ENCODE results near the gene CD82. TPM values are rescaled to one million over a fixed set of nuclear protein-coding genes. Genes with fewer than 3 reads are reported as not detected.

Gene CD82
- total and polyA plus RNA-seq, 8 donors = 26.5 to 64.6 (median 32.5) TPM

DNA sequence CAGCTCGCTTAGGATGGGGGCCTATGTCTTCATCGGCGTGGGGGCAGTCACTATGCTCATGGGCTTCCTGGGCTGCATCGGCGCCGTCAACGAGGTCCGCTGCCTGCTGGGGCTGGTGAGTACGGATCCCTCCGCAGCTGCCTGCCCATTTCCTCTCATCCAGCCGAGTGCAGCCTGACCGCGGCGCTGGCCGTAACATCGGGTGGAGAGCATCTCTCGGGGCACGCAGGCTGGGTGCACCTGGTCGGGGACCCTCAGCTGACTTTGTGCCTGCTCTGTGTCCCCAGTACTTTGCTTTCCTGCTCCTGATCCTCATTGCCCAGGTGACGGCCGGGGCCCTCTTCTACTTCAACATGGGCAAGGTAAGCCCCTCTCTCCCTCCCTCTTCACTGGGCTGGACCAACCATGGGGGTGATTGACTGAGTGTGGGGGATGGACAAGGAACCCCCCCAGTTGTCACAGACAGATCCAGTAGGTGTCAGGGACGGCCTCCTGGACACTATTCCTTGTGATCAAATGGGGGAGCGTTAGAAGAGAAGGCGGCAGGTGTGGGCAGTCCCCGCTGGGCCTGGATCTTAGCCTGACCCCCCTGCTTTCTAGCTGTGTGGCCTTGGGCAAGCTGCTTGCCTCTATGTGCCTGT is 39.7 kb downstream of the CD82 start:
- Histone ChIP-seq H3K4me3 (no peak overlapping the region), H3K27ac (no peak overlapping the region), H3K4me1 (no peaks in the 10 kb centered on the region), H3K36me3 (peaks cover 0 to 4% (median 0%) of the 10 kb centered on the region in 3 donors), H3K9me3 (no peaks in the 10 kb centered on the region), H3K27me3 (no peaks in the 10 kb centered on the region)
- 91 to 92% methylated on average over 25 of the region's 25 CpGs for WGBS, 2 donors
- ATAC-seq = no peak
- intact Hi-C loops (cut with DNase I) = no loop called here
- DNase-seq = no peak
- FAIRE-seq = no peak
- TF ChIP-seq, protein P1, sequence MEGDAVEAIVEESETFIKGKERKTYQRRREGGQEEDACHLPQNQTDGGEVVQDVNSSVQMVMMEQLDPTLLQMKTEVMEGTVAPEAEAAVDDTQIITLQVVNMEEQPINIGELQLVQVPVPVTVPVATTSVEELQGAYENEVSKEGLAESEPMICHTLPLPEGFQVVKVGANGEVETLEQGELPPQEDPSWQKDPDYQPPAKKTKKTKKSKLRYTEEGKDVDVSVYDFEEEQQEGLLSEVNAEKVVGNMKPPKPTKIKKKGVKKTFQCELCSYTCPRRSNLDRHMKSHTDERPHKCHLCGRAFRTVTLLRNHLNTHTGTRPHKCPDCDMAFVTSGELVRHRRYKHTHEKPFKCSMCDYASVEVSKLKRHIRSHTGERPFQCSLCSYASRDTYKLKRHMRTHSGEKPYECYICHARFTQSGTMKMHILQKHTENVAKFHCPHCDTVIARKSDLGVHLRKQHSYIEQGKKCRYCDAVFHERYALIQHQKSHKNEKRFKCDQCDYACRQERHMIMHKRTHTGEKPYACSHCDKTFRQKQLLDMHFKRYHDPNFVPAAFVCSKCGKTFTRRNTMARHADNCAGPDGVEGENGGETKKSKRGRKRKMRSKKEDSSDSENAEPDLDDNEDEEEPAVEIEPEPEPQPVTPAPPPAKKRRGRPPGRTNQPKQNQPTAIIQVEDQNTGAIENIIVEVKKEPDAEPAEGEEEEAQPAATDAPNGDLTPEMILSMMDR (IDR thresholded peaks at IDR 0.05) = no peak

DNA sequence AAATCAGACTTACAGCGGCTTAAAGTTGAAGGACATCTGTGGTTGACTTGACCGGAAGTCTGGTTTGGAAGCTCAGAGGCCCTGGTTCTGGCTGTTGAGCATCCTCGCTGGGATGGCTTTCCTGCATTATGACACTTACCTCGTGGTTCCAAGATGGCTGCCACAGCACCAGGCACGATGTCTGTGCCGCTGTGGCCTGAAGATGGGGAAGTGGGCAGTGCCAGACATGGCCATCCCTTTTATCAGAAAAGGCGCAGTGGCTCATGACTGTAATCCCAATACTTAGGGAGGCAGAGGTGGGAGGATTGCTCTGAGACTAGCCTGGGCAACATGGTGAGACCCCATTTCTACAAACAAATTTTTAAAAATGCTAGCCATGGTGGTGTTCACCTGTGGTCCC is 40.5 kb downstream of the CD82 start:
- Histone ChIP-seq H3K36me3 (peaks cover 0 to 4% (median 0%) of the 10 kb centered on the region in 3 donors), H3K27ac (no peak overlapping the region), H3K4me1 (no peaks in the 10 kb centered on the region), H3K4me3 (no peak overlapping the region), H3K27me3 (no peaks in the 10 kb centered on the region), H3K9me3 (no peaks in the 10 kb centered on the region)
- ATAC-seq = no peak
- intact Hi-C loops (cut with DNase I) = no loop called here
- no peak for DNase-seq
- no peak for FAIRE-seq
- WGBS, 2 donors = 95 to 97% methylated on average over 7 of the region's 7 CpGs
- TF ChIP-seq, protein P1 (IDR thresholded peaks at IDR 0.05) = no peak

DNA sequence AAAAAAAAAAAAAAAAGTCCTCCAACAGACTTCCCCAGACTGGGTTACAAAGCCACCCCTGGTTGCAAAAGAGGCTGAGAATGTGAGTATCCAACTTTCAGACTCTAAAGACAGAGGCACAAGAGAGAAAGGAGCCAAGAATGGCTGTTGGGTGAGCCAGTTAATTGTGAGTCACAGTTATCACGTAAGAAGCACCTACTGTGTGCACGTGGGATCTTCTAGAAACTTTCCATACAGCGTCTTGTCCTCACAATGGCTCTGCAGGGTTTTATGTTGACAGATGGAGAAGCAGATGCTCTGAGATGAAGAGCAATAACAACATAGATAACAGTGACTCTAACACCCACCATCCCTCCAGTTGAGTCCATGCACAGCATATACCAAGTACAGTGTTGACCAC is 41.0 kb downstream of the CD82 start:
- intact Hi-C loops (cut with DNase I) = no loop called here
- no peak for FAIRE-seq
- WGBS, 2 donors = 76 to 79% methylated on average over 3 of the region's 3 CpGs

DNA sequence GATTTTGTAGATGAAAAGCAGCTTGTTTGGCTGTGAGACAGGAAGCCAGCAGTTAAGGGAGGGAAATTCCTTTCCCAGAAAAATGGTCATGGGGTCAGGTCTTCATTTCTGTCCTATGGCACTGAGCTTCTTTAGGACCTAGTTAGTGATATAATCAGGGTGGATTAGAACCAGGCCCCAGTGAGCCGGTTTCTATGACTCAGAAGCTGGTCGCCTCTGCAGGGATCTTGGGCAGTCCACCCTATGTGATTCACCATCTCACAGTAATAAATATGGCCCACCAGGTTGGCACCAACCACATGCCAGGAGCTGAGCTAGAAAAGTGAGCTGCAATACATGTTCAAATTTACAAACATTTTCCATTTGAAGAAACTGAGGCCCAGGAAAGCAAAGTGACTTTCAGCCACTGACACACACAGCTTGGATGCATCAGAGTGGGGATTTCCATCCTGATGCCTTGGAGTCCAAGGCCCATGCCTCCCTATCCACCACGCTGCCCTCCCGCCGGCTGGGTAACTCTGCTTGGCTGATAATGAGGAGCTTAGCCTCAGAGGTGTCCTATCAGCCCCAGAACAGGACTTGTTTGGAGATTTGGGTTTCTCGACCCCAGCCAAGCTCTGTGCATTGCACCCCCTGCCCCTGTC is 42.0 kb downstream of the CD82 start:
- no peak for ATAC-seq
- Histone ChIP-seq H3K4me3 (no peak overlapping the region), H3K27me3 (no peaks in the 10 kb centered on the region), H3K9me3 (no peaks in the 10 kb centered on the region), H3K4me1 (no peaks in the 10 kb centered on the region), H3K27ac (no peak overlapping the region), H3K36me3 (peaks cover 0 to 4% (median 0%) of the 10 kb centered on the region in 3 donors)
- DNase-seq = no peak
- 81 to 89% methylated on average over 6 of the region's 6 CpGs for WGBS, 2 donors
- intact Hi-C loops (cut with DNase I) = no loop called here
- TF ChIP-seq, protein P1 (IDR thresholded peaks at IDR 0.05) = no peak
- FAIRE-seq = no peak

More for the DNA sequence above, 41.0 kb downstream of the CD82 start:
- H3K9me3 ChIP-seq = no peaks in the 10 kb centered on the region
- H3K4me3 ChIP-seq = no peak overlapping the region
- H3K36me3 ChIP-seq = peaks cover 0 to 4% (median 0%) of the 10 kb centered on the region in 3 donors
- no peaks in the 10 kb centered on the region for H3K27me3 ChIP-seq
- H3K27ac ChIP-seq = no peak overlapping the region
- TF ChIP-seq, protein P1 (IDR thresholded peaks at IDR 0.05) = no peak
- no peak for DNase-seq
- ATAC-seq = no peak
- no peaks in the 10 kb centered on the region for H3K4me1 ChIP-seq

DNA sequence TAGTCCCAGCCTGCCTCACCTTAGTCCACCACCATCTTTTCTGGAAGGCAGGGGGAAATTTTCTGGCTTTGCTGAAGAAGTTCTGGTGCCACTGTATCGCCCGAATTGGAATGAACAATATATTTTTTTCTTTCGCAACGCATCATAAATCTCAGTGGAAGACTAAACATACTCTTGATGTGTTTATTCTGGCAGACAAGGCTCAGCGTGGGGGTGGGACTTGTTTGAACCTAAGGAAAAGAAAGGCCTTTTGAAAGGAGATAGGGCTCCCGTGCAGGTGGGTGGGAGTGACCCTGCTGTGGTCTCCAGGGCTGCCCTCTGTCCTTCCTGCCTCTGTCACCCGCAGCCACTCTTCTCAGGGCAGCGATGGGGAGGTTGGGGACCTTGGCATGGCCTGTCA is 42.5 kb downstream of the CD82 start:
- no peak overlapping the region for H3K27ac ChIP-seq
- WGBS, 2 donors = 81 to 84% methylated on average over 8 of the region's 8 CpGs
- intact Hi-C loops (cut with DNase I) = no loop called here
- no peaks in the 10 kb centered on the region for H3K4me1 ChIP-seq
- no peak for DNase-seq
- ATAC-seq = no peak
- FAIRE-seq = no peak
- no peaks in the 10 kb centered on the region for H3K9me3 ChIP-seq
- no peak overlapping the region for H3K4me3 ChIP-seq
- TF ChIP-seq, protein P1 (IDR thresholded peaks at IDR 0.05) = no peak
- H3K36me3 ChIP-seq = peaks cover 0 to 4% (median 0%) of the 10 kb centered on the region in 3 donors
- no peaks in the 10 kb centered on the region for H3K27me3 ChIP-seq
